SU-DHL-6 (cell line): ENCODE data around the gene TREX2.

Experiments used
- H2AFZ ChIP-seq: fragments of 200-600 bp; sonication (generic); 2 replicates; pipeline ENCODE4 v1.6.1; 2014; ENCODE audit warnings: low read depth, mild to moderate bottlenecking, moderate library complexity, mixed read lengths, antibody characterized with exemption, low read length; ENCODE audit not compliant: severe bottlenecking
- H3F3A ChIP-seq: fragments of 200-600 bp; shearing (Covaris generic); 2 replicates; pipeline ENCODE4 v1.6.0; 2016; ENCODE audit warnings: antibody characterized with exemption, mild to moderate bottlenecking; ENCODE audit not compliant: insufficient read depth
- H3K27ac ChIP-seq: fragments of 200-600 bp; sonication (generic); 2 replicates; pipeline ENCODE4 v1.5.1; 2016; ENCODE audit warnings: low read depth, mild to moderate bottlenecking, low read length, moderate library complexity, mixed read lengths
- H3K27me3 ChIP-seq: fragments of 200-600 bp; sonication (generic), shearing (Covaris generic); 2 replicates; pipeline ENCODE4 v1.6.0; 2014; ENCODE audit warnings: mild to moderate bottlenecking, low read length
- H3K36me3 ChIP-seq: fragments of 200-600 bp; sonication (generic); 2 replicates; pipeline ENCODE4 v1.6.1; 2014; ENCODE audit warnings: mild to moderate bottlenecking, low read length, mixed read lengths
- H3K4me2 ChIP-seq: fragments of 300-600, 200-600 bp; shearing (Covaris generic), sonication (generic); 2 replicates; pipeline ENCODE4 v1.6.0; 2014; ENCODE audit warnings: low read length, low read depth, mild to moderate bottlenecking; ENCODE audit not compliant: poor library complexity, severe bottlenecking
- H3K4me3 ChIP-seq: fragments of 200-600 bp; sonication (generic); 2 replicates; pipeline ENCODE4 v1.5.1; 2014; ENCODE audit warnings: antibody characterized with exemption, low read length, mild to moderate bottlenecking, mixed read lengths; ENCODE audit not compliant: insufficient read depth, poor library complexity, severe bottlenecking
- H3K79me2 ChIP-seq: fragments of 200-600 bp; sonication (generic); 2 replicates; pipeline ENCODE4 v1.6.1; 2014; ENCODE audit warnings: mild to moderate bottlenecking, low read length, moderate library complexity; ENCODE audit not compliant: insufficient read depth
- H3K9ac ChIP-seq: fragments of 200-600 bp; sonication (generic); 2 replicates; pipeline ENCODE4 v1.7.0; 2014; ENCODE audit warnings: mild to moderate bottlenecking, low read length
- H3K9me2 ChIP-seq: fragments of 200-600 bp; sonication (generic); replicated peaks from 2 replicates; pipeline ENCODE4 v1.6.1; 2014; ENCODE audit warnings: low read length; ENCODE audit not compliant: insufficient read depth
- H3K9me3 ChIP-seq: fragments of 200-600 bp; sonication (generic); 2 replicates; pipeline ENCODE4 v1.6.1; 2014; ENCODE audit warnings: low read length, mixed read lengths; ENCODE audit not compliant: insufficient read depth
- H4K20me1 ChIP-seq: fragments of 200-600 bp; sonication (generic); 2 replicates; pipeline ENCODE4 v1.6.1; 2014; ENCODE audit warnings: low read depth, mild to moderate bottlenecking, antibody characterized with exemption, low read length, moderate library complexity, mixed read lengths
- EZH2phosphoT487 ChIP-seq: fragments of 200-600 bp; sonication (generic), shearing (Covaris generic); conservative IDR thresholded peaks from 2 replicates; pipeline ENCODE4 v1.6.1; 2018; ENCODE audit warnings: mild to moderate bottlenecking, antibody characterized with exemption, low read length, moderate library complexity, mixed read lengths
- TF ChIP-seq, protein P1 (sequence below): fragments of 200-600 bp; sonication (generic); IDR thresholded peaks from one replicate; pipeline ENCODE4 v1.5.1; 2017; ENCODE audit warnings: antibody characterized with exemption, mild to moderate bottlenecking, low read length, moderate library complexity; ENCODE audit not compliant: insufficient read depth, poor library complexity, severe bottlenecking

TREX2 gene

DNA sequence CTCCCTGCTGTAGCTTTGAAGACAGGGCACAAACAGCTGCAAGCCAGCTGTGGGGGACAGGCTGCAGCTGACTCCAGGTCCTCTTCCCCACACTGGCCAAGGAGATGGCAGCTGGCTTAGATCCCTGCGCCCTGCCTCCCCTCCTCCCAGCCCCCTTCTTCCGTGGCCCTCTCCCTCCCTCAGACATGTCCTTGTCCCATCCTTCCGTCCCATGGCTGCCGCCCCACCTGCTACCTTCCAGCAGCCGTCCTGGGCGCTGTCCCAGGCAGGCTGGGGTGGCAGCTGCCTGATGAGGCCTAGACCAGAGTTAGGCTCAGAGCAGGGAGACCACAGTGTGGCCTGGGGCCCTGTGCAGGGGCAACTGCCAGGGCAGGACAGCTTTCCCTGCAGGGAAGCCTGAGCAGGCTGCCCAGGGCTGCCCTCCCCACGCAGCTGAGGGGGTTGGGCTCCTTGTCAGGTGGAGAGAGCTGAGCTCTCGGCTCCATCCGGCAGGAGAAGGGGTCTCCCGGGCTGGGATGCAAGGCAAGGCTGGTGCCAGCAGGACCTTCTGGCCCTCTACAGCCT lies 45.6 kb upstream of the TREX2 start:
- H3F3A ChIP-seq: no peaks in the 10 kb centered on the region
- H3K4me2 ChIP-seq: no peak overlapping the region
- no peak overlapping the region for H3K27ac ChIP-seq

DNA sequence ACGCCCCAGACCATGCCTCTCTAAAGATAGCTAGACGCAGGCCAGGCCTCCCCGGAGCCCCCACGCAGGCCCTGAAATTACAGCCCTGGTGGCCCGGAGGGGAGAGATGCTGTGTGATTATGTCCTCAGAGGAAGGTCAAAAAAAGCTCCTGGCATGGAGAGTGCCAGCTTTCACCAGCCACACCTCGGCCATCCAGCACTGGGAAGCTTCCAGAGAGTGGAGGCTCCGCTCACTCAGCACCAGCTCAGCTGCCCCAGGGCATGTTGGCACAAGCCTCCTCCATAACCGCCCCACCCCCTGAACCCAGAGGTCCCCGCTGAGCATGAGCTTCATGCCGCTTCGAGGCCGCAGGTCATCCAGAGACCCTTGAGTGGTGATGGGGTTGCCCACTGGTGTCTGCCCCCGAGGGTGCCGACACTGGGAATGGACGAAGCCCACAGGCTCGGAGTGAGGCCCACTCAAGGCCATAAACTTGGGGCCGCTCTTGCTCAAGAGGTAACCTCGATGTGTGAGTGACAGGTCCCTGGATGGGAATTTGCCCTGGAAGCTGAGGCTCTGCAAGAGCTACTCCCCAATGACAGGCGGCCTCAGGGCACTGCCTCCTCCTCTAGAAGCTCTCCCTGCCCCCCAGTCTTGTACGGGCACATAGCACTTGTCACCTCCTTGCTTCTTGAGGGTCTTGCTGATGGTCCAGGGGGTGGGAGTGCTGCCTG lies 44.5 kb upstream of the TREX2 start:
- Histone ChIP-seq H3K9me2 (no peaks in the 10 kb centered on the region), H2AFZ (no peak overlapping the region), H4K20me1 (no peaks in the 10 kb centered on the region), H3K36me3 (no peaks in the 10 kb centered on the region), H3K27me3 (no peaks in the 10 kb centered on the region), H3K9me3 (no peaks in the 10 kb centered on the region), H3F3A (no peaks in the 10 kb centered on the region), H3K4me2 (no peak overlapping the region), H3K9ac (no peak overlapping the region), H3K27ac (no peak overlapping the region), H3K4me3 (no peak overlapping the region), H3K79me2 (no peaks in the 10 kb centered on the region)
- TF ChIP-seq, protein P1, sequence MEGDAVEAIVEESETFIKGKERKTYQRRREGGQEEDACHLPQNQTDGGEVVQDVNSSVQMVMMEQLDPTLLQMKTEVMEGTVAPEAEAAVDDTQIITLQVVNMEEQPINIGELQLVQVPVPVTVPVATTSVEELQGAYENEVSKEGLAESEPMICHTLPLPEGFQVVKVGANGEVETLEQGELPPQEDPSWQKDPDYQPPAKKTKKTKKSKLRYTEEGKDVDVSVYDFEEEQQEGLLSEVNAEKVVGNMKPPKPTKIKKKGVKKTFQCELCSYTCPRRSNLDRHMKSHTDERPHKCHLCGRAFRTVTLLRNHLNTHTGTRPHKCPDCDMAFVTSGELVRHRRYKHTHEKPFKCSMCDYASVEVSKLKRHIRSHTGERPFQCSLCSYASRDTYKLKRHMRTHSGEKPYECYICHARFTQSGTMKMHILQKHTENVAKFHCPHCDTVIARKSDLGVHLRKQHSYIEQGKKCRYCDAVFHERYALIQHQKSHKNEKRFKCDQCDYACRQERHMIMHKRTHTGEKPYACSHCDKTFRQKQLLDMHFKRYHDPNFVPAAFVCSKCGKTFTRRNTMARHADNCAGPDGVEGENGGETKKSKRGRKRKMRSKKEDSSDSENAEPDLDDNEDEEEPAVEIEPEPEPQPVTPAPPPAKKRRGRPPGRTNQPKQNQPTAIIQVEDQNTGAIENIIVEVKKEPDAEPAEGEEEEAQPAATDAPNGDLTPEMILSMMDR: no peak
- no peak for TF ChIP-seq EZH2phosphoT487

More for the DNA sequence above, 45.6 kb upstream of the TREX2 start:
- Histone ChIP-seq H3K36me3 (no peaks in the 10 kb centered on the region), H3K27me3 (no peaks in the 10 kb centered on the region), H3K79me2 (no peaks in the 10 kb centered on the region), H4K20me1 (no peaks in the 10 kb centered on the region), H2AFZ (no peak overlapping the region), H3K9me3 (no peaks in the 10 kb centered on the region), H3K9ac (no peak overlapping the region), H3K4me3 (no peak overlapping the region), H3K9me2 (no peaks in the 10 kb centered on the region)
- TF ChIP-seq, protein P1: no peak
- TF ChIP-seq EZH2phosphoT487: no peak

DNA sequence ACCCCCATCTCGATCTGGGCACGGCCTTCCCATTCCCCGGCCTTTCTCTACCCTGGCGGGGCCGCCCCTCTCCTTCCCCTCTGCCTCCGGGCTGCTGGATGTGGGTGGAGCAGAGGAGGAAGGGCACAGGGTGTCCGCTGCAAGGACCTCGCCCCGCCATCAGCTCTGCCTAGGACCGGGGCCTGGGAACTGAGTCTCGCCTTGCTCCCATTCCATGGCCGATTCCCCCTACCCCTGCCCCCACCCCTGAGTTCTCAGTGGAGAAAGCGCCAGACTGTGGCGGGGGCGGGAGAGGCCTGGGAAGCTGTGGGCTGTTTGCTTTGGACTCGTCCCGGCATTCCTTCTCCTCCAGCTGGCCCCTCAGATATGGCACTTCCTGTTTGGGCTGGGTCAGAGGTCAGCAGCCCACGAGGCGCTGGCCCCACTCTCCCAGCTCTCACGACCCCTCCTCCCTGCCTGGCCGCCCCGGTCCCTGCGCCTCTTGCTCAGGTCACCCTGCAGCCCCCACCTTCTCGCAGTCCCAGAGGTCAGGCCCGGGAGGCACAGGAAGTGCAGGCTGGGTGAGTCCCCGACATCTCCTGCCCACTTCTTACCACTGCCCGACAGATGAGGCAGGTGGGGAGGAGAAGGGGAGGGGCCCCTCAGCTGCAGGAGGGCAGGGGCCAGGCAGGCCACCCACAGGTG lies 42.5 kb upstream of the TREX2 start:
- Histone ChIP-seq H3K36me3 (no peaks in the 10 kb centered on the region), H4K20me1 (no peaks in the 10 kb centered on the region), H3K4me3 (no peak overlapping the region), H3K79me2 (no peaks in the 10 kb centered on the region), H3K9me2 (no peaks in the 10 kb centered on the region), H3K27me3 (no peaks in the 10 kb centered on the region), H3K9ac (no peak overlapping the region), H3K9me3 (no peaks in the 10 kb centered on the region), H2AFZ (no peak overlapping the region), H3K27ac (no peak overlapping the region), H3K4me2 (no peak overlapping the region), H3F3A (no peaks in the 10 kb centered on the region)
- TF ChIP-seq, protein P1: no peak
- TF ChIP-seq EZH2phosphoT487: no peak
